ENCODE data around the gene FMO3. TPM values are rescaled to one million over a fixed set of nuclear protein-coding genes. Genes with fewer than 3 reads are reported as not detected.

The FMO3 gene
- total RNA-seq, 1 experiment from 2014 or later: not detected

- no peak for DNase-seq (ENCODE audit: low spot score)
- Mint-ChIP-seq H3K27me3 (ENCODE audit: low read depth) (no peaks in the 10 kb centered on the region), H3K36me3 (no peaks in the 10 kb centered on the region), H3K4me1 (no peaks in the 10 kb centered on the region), H3K4me3 (no peak overlapping the region), H3K27ac (no peak overlapping the region), H3K9me3 (no peaks in the 10 kb centered on the region)
- no peak for TF ChIP-seq PRDM15 (CRISPR knock-in tag; IDR thresholded peaks at IDR 0.05)
- ATAC-seq: no peak
- CTCF ChIA-PET: no interaction called here
- POLR2A ChIA-PET: no interaction called here
Observed at GRCh38 chr1:171103862-171104261, 13.2 kb downstream of the FMO3 start.

GRCh38 chr1:171107262-171107940 lies 16.7 kb downstream of the FMO3 start:
- no peaks in the 10 kb centered on the region for H3K9me3 Mint-ChIP-seq
- no peak for TF ChIP-seq NR1H2 (CRISPR knock-in tag; IDR thresholded peaks at IDR 0.05)
- TF ChIP-seq ZNF425 (CRISPR knock-in tag; conservative IDR thresholded peaks at IDR 0.05): no peak
- no peak for TF ChIP-seq E2F1 (CRISPR knock-in tag; IDR thresholded peaks at IDR 0.05)
- TF ChIP-seq IRF2 (CRISPR knock-in tag; IDR thresholded peaks at IDR 0.05; ENCODE audit: borderline replicate concordance, low read depth): no peak
- TF ChIP-seq TCF7 (CRISPR knock-in tag; IDR thresholded peaks at IDR 0.05; ENCODE audit: low read depth): no peak
- TF ChIP-seq PREB (CRISPR knock-in tag; IDR thresholded peaks at IDR 0.05; ENCODE audit: borderline replicate concordance): no peak
- no peak for TF ChIP-seq HMGXB4 (CRISPR knock-in tag; IDR thresholded peaks at IDR 0.05)
- ChIA-PET CTCF (no interaction called here), POLR2A (no interaction called here)
- H3K4me1 Mint-ChIP-seq: peaks cover 10% of the 10 kb centered on the region
- DNase-seq (ENCODE audit: low spot score): no peak
- no peak overlapping the region for H3K4me3 Mint-ChIP-seq
- no peaks in the 10 kb centered on the region for H3K36me3 Mint-ChIP-seq
- no peaks in the 10 kb centered on the region for H3K27me3 Mint-ChIP-seq (ENCODE audit: low read depth)
- ATAC-seq: no peak
- no peak overlapping the region for H3K27ac Mint-ChIP-seq

- H3K27ac Mint-ChIP-seq: no peak overlapping the region
- no peaks in the 10 kb centered on the region for H3K27me3 Mint-ChIP-seq (ENCODE audit: low read depth)
- ChIA-PET CTCF (no interaction called here), POLR2A (interaction anchor here (1.0 kb wide), 1 partner anchor 9 kb away, joined by 11 read pairs; no protein-coding TSS in a partner anchor)
- no peaks in the 10 kb centered on the region for H3K36me3 Mint-ChIP-seq
- H3K4me1 Mint-ChIP-seq: peaks cover 14% of the 10 kb centered on the region
- DNase-seq (ENCODE audit: low spot score) (no peak), ATAC-seq (peak; percentile 67)
- no peak overlapping the region for H3K4me3 Mint-ChIP-seq
- H3K9me3 Mint-ChIP-seq: no peaks in the 10 kb centered on the region
- TF ChIP-seq ATF3 (CRISPR knock-in tag; conservative IDR thresholded peaks at IDR 0.05) (no peak), ZNF512 (CRISPR knock-in tag; IDR thresholded peaks at IDR 0.05; ENCODE audit: borderline replicate concordance) (no peak), EMX1 (CRISPR knock-in tag; IDR thresholded peaks at IDR 0.05) (no peak), MLX (CRISPR knock-in tag; IDR thresholded peaks at IDR 0.05) (no peak), PRRX2 (CRISPR knock-in tag; IDR thresholded peaks at IDR 0.05) (no peak), USF2 (CRISPR knock-in tag; IDR thresholded peaks at IDR 0.05) (no peak)
Observed at GRCh38 chr1:171107969-171108368, 17.3 kb downstream of the FMO3 start.
